NCI-H82 treated with DMSO at 0.1 percent for 48 hours (cell line): ENCODE results near the gene C12orf43.

Source experiments
- DNase-seq: peaks from one replicate; lab custom pipeline; 2025; ENCODE audit not compliant: unreplicated experiment; lab: John Stamatoyannopoulos, UW

C12orf43 gene

GRCh38 chr12:120979862-120980696 is 36.2 kb downstream of the C12orf43 start:
- DNase-seq = no peak

DNA sequence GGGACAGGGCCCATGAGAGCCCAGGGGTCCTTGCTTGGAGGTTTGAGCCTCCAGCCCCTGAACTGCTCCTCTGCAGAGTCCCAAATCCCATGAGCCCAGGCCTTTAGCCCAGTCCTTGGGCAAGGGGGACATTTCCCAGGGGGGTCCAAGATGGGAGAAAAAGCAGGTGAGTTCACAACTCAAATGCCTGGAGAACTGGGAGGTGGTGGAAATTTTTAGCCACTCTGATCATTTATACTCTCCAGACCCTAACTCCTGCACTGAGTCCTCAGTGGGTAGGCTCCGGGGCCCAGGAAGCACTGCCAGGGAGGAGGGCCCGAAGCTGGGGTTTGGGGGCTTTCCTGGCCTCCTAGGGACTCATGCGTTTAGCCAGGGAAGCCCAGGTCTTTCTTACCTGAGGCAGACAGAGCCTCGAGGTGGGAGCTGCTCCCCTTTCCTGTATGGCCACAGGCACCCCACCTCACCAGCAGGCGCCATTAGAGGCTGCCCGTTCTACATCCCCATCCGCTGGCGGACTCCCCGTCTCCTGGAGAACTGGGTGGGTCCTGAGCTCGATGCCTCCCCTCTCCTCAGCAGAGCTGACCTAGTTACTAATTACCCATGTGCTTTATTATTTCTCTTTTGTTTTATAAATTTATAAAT is 36.9 kb downstream of the C12orf43 start:
- no peak for DNase-seq

GRCh38 chr12:120978296-120979219 is 37.7 kb downstream of the C12orf43 start, which contains the start of gene HNF1A:
TSS of gene HNF1A (plus strand) at chr12:120978543. CDS start at chr12:120978769, 226 bp downstream.
- DNase-seq = no peak

GRCh38 chr12:120977531-120978295 is 38.6 kb downstream of the C12orf43 start:
- DNase-seq = no peak

DNA sequence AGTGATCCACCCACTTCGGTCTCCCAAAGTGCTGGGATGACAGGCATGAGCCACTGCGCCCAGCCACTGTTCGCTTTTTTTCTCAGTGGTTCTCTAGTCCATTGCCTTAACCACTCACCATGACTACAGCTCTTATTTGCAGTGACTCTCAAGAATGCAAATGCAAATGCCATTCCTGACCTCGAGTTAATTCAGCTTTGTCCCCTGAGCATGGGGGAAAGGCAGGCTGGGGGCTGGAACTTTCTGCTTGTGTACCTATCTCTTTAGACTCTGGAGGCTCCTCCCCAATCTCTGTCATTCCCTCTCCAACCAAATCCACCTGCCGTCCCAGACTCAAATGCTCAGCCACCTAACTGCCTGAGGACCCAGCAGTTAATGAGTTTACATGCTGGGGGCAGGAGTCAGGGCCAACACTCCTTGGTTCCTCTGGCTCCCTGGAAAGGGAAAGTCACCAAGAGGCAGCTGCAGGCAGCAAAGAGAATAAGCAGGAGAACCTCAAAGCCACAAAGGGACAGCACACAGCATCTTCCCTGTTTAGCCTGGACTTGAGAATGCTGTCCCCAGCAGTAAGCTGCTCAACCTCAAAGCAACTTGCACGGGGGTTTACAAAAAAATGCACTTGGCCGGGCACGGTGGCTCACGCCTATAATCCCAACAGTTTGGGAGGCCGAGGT is 43.3 kb downstream of the C12orf43 start:
- no peak for DNase-seq

- DNase-seq = peak; percentile 20
These were observed 44.7 kb downstream of the C12orf43 start for GRCh38 chr12:120971299-120972180.

GRCh38 chr12:120970310-120970709 is 46.0 kb downstream of the C12orf43 start:
- DNase-seq = no peak

DNA sequence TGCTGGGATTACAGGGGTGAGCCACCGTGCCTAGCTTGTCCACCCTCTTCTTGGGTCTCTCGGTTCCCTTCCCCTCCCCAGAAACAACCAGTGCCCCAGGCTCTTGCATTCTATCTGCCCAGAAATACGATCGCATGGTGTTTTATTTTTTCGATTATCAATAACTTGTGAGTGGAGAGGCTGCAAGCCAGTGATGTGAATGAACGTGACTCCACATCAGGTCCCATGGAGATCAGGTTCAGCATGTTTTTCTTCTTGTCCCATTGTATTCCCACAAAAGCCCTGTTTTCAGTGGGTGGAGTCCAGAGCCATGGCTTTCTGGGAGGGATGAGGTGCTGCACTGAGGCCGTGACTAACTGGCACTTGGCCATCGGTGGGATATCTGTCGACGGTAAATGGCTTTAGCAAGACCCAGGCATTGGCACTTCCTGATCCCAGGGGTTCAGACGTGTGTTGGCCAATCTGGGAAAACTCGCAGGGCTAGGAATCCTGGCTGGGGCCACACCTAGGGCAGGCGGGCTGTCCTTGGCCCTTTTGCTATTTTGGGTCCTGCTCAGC is 50.7 kb downstream of the C12orf43 start:
- DNase-seq = no peak

DNA sequence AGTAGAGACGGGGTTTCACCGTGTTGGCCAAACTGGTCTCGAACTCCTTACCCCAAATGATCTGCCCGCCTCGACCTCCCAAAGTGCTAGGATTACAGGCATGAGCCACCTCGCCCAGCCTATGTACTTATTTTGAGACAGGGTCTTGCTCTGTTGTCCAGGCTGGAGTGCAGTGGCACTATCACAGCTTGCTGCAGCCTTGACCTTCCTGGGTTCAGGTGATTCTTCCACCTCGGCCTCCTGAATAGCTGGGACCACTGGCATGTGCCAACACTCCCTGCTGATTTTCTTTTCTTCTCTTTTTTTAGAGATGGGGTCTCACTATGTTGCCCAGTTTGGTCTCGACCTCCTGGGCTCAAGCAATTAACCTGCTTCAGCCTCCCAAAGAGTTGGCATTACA is 52.0 kb downstream of the C12orf43 start:
- no peak for DNase-seq

DNA sequence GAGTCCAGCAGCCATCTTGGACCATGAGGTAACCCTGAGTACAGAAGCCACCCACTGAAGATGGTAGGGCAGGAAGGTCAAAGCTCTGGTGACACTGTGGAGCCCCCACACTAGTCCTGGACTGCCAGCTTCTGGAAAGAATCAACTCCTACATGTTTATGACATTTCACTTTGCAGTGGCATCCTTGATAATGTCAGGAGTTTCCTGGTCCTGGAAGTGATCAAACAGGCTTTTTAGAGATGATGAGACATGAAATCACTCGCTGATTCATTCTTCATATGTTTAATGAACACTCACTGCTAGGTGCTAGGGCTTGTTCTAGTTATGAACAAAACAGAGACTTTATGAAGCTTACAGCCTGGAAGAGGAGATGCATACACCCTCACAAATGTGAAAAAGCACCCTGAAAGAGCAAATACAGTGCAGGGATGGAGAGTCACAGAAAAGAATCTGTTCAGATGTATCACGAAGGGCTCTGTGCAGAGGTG is 53.7 kb downstream of the C12orf43 start:
- DNase-seq = no peak

GRCh38 chr12:120961604-120962531 is 54.4 kb downstream of the C12orf43 start:
- DNase-seq = no peak

GRCh38 chr12:120960657-120961056 is 55.6 kb downstream of the C12orf43 start:
- DNase-seq = no peak

GRCh38 chr12:120959111-120959878 is 57.0 kb downstream of the C12orf43 start:
- DNase-seq = no peak

- DNase-seq = no peak
These were observed 59.5 kb downstream of the C12orf43 start for GRCh38 chr12:120956579-120957300.

- DNase-seq = no peak
These were observed 61.1 kb downstream of the C12orf43 start for GRCh38 chr12:120955232-120955631.

DNA sequence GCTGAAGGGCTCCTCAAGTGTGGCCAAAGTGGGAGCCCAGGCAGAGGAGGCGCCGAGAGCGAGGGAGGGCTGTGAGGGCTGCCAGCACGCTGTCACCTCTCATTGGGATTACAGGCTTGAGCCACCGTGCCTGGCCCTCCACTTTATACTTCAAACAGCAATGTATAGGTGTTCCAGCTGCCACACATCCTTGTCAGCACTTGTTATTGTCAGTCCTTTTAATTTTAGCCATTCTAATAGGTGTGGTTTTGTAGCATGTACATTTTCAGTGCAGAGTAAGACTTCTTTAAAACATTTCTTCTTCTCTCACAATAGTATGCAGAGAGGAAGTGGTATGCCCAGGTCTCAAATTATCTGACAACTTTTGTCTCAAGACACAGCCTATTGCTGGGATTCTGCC is 65.5 kb downstream of the C12orf43 start:
- DNase-seq = no peak
